Gastrocnemius medialis (tissue), 4 donors: ENCODE data around the gene SMAD6.

Experiments used
- POLR2A ChIP-seq, 2 donors: fragments of 450-650 bp; IDR thresholded peaks; one replicate each; pipeline ENCODE4 v1.6.1; 2017; ENCODE audit warnings: antibody characterized with exemption in 2 of 2, mild to moderate bottlenecking in 2 of 2, moderate library complexity in 2 of 2
- TF ChIP-seq, protein P1 (sequence below), 5 experiments: fragments of 450-650 bp in 3 of 5; fragments of 200-600 bp in 2 of 5; sonication (generic) in 2 of 5; IDR thresholded peaks in 4 of 5; conservative IDR thresholded peaks in 1 of 5; 1 replicate in 4 of 5; 2 replicates in 1 of 5; pipeline ENCODE4 v1.5.1; 2016 to 2019; ENCODE audit warnings: antibody characterized with exemption in 5 of 5, mild to moderate bottlenecking in 3 of 5, moderate library complexity in 3 of 5

DNA sequence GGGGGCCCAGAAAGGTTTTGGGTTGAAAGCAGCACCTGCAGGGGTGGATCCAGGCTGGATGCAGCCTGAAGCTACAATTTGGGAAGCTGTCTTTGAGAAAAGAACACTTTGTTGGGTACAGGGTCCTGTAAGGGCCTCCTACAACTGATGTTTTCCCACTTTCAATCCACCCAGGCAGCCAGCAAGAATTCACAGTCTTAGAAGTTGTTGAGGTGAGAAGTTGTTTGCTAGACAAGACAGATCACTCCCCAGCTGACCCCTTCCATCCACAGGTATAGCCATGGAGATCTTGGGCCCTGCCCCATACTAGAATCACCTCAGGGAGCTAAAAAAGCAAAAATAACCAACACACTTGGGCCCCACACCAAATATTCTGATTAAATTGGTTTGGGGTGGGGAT is 10.3 kb upstream of the SMAD6 start:
- TF ChIP-seq POLR2A (IDR thresholded peaks at IDR 0.05): no peak
- TF ChIP-seq, protein P1, sequence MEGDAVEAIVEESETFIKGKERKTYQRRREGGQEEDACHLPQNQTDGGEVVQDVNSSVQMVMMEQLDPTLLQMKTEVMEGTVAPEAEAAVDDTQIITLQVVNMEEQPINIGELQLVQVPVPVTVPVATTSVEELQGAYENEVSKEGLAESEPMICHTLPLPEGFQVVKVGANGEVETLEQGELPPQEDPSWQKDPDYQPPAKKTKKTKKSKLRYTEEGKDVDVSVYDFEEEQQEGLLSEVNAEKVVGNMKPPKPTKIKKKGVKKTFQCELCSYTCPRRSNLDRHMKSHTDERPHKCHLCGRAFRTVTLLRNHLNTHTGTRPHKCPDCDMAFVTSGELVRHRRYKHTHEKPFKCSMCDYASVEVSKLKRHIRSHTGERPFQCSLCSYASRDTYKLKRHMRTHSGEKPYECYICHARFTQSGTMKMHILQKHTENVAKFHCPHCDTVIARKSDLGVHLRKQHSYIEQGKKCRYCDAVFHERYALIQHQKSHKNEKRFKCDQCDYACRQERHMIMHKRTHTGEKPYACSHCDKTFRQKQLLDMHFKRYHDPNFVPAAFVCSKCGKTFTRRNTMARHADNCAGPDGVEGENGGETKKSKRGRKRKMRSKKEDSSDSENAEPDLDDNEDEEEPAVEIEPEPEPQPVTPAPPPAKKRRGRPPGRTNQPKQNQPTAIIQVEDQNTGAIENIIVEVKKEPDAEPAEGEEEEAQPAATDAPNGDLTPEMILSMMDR (IDR thresholded peaks at IDR 0.05 in 4 of 5, conservative IDR thresholded peaks at IDR 0.05 in 1 of 5): no peak
